GM19099 (cell line): ENCODE results near the gene DXO.

ENCODE experiments used
- POLR2A ChIP-seq: IDR thresholded peaks from 3 replicates; pipeline ENCODE4 v1.6.1; 2011; ENCODE audit warnings: low read depth; ENCODE audit not compliant: insufficient read length; ENCODE audit errors: extremely low read depth

DXO gene

DNA sequence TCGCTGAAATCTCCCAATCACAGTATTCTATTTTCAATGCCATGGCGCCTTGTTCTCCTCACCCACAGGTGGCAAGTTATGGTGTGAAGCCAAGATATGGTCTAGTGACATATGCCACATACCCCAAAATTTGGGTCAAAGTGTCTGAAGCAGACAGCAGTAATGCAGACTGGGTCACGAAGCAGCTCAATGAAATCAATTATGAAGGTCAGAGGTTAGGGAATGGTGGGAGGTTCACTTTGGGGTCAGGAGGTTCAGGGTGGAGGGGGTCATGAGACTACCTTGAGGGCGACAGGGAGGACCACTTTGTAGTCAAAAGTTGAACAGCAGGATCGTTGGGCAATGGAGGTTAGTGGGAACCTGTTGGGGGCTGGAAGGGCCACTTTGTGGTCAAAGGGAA, 23.6 kb downstream of the DXO start:
- no peak for TF ChIP-seq POLR2A

- TF ChIP-seq POLR2A = no peak
These were observed 24.1 kb downstream of the DXO start for GRCh38 chr6:31947864-31948263.

DNA sequence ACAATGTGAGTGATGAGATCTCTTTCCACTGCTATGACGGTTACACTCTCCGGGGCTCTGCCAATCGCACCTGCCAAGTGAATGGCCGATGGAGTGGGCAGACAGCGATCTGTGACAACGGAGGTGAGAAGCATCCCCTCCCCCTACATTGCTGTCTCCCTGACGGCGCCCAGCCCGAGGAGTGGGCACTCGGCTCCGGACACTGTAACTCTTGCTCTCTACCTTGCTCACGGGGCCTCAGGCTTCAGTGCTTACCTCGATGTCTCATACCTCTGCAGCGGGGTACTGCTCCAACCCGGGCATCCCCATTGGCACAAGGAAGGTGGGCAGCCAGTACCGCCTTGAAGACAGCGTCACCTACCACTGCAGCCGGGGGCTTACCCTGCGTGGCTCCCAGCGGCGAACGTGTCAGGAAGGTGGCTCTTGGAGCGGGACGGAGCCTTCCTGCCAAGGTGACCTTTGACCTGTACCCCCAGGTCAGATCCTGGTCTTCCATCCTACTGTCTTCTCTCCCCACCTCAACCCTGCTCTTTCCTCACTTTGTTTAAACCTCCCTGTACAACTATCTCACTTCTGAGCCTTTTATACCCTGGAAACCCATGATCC, 24.8 kb downstream of the DXO start:
- TF ChIP-seq POLR2A = no peak

GRCh38 chr6:31946370-31946885, 25.5 kb downstream of the DXO start:
- no peak for TF ChIP-seq POLR2A

- TF ChIP-seq POLR2A = no peak
These were observed 26.2 kb downstream of the DXO start, which contains the start of gene CFB for GRCh38 chr6:31945507-31946369. TSS of gene CFB (plus strand) at chr6:31946095. CDS start at chr6:31946222, 127 bp downstream.

DNA sequence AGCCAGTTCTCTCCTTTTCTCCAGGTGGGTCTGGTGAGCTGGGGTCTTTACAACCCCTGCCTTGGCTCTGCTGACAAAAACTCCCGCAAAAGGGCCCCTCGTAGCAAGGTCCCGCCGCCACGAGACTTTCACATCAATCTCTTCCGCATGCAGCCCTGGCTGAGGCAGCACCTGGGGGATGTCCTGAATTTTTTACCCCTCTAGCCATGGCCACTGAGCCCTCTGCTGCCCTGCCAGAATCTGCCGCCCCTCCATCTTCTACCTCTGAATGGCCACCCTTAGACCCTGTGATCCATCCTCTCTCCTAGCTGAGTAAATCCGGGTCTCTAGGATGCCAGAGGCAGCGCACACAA, 26.8 kb downstream of the DXO start:
- TF ChIP-seq POLR2A = no peak

- TF ChIP-seq POLR2A = no peak
These were observed 28.2 kb downstream of the DXO start for GRCh38 chr6:31943742-31944141.

DNA sequence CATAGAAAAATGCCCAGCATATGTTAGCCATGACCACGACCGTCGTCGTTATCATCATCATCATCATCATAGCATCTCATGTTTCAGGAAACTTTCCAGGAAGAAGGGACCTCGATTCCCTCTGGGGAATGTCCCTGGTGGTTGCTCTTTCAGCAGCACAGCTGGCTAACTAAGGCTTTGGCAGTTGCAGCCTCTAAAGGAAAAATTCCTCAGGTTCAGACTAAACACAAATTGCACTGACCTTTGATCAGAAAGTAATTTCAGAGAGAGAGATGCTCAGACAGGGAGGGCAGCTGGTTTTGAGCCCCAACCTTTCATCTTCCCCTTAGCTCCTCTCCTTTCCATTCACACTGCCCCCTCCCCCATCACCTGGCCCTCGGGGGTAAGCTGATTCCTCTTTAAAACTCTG, 31.7 kb downstream of the DXO start:
- TF ChIP-seq POLR2A = no peak

DNA sequence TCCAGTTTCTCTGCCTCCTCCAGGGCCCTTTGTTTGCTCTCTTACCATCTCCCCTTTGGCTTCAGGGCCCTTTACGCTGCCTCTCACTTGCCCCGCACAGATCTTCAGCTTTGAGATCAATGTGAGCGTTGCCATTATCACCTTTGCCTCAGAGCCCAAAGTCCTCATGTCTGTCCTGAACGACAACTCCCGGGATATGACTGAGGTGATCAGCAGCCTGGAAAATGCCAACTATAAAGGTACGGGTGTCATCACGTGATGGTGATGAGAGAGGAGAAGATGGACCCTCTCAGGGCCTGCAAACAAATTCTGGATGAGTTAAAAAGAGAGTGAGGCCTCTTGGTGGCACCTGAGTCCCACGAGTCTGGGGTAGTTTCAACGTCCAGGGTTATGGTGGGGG, 36.1 kb downstream of the DXO start:
- no peak for TF ChIP-seq POLR2A

GRCh38 chr6:31935021-31935420, 36.9 kb downstream of the DXO start:
- no peak for TF ChIP-seq POLR2A

GRCh38 chr6:31933537-31933936, 38.4 kb downstream of the DXO start:
- TF ChIP-seq POLR2A = no peak

- TF ChIP-seq POLR2A = no peak
These were observed 41.0 kb downstream of the DXO start for GRCh38 chr6:31930962-31931361.

DNA sequence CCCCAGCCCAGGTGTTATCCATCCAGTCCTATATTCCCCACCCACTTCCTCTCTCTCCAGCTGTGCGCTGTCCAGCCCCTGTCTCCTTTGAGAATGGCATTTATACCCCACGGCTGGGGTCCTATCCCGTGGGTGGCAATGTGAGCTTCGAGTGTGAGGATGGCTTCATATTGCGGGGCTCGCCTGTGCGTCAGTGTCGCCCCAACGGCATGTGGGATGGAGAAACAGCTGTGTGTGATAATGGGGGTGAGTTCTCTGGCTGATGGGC, 43.3 kb downstream of the DXO start:
- no peak for TF ChIP-seq POLR2A

GRCh38 chr6:31927863-31928671, 43.9 kb downstream of the DXO start:
- TF ChIP-seq POLR2A = no peak

DNA sequence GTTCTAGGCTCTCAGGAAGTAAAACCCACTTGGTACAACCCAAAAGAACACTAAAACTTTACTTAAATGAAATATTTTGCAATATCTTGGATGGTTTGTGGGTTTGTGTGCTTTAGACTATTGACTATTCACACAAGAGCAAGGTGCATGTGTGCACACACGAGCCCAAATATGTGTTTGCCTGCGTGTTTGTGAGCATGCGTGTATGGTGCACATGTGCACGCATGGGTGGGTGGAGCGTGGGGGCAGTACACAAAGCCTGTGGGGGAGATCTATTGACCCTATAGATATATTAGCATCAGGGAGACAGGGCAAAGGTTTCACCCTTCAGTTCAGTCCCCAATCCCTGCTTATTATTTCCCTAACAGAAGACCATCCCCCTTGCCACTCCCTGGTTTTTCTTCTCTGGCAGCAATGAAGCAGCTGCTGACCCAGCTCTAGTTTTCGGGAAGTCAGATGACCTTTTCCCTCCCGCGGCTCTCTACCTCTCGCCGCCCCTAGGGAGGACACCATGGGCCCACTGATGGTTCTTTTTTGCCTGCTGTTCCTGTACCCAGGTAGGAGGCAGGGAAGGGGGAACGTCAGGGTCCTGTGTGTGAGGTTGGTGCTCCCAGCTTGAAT, 44.6 kb downstream of the DXO start, which contains the start of gene C2:
Gene C2 (plus strand): TSS at position 476 of the 621 bp plus-strand sequence. CDS start 36 bp downstream, at position 512.
- TF ChIP-seq POLR2A = no peak

DNA sequence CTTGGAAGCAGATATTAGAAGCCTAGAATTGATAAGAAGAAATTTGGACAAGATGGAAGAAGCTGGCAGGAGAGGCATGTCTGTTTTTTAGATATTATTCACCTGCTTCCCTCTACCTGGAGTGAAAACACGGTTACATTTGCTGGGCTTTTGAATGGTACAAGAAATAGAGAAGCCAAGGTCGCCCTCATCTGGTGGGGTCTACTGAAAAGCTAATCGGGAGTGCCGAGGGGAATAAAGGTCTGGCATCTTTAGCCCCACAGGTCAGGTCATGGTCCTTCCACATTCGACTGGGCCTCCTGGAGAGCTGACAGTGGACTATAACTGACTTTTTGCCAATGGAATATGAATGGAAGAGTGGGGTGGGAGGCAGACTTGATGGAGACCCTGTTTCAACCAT, 49.0 kb downstream of the DXO start:
- no peak for TF ChIP-seq POLR2A

GRCh38 chr6:31920811-31921210, 51.1 kb downstream of the DXO start:
- TF ChIP-seq POLR2A = no peak
